RWPE2 (cell line): ENCODE data around the gene CHAC1.

Source experiments
- ATAC-seq: fragments of 200-7000 bp; cut with Tn5 transposase; 3 replicates; pipeline ENCODE4 v1.9.1; 2021; ENCODE audit warnings: low read depth
- DNase-seq: peaks from one replicate; pipeline ENCODE4 v3.0.0-alpha.2; 2020; ENCODE audit warnings: low spot score
- H3K27ac ChIP-seq: fragments of 450-650 bp; 2 replicates; pipeline ENCODE4 v1.5.1; 2017; ENCODE audit warnings: mild to moderate bottlenecking; ENCODE audit not compliant: poor library complexity, severe bottlenecking
- H3K27me3 ChIP-seq: fragments of 250-450 bp; sonication (Bioruptor Pico); 2 replicates; pipeline ENCODE4 v1.5.1; 2021; ENCODE audit warnings: mild to moderate bottlenecking, moderate library complexity; ENCODE audit not compliant: insufficient read depth, poor library complexity, severe bottlenecking
- H3K36me3 ChIP-seq: fragments of 250-450 bp; sonication (Bioruptor Pico); 2 replicates; pipeline ENCODE4 v1.5.1; 2020; ENCODE audit warnings: low read depth, mild to moderate bottlenecking, moderate library complexity
- H3K4me1 ChIP-seq: fragments of 250-450 bp; sonication (Bioruptor Pico); 2 replicates; pipeline ENCODE4 v1.5.1; 2021; ENCODE audit warnings: mild to moderate bottlenecking, moderate library complexity; ENCODE audit not compliant: insufficient read depth, poor library complexity, severe bottlenecking
- H3K4me3 ChIP-seq: fragments of 250-450 bp; sonication (Bioruptor Pico); 2 replicates; pipeline ENCODE4 v1.5.1; 2021; ENCODE audit warnings: mild to moderate bottlenecking, moderate library complexity; ENCODE audit not compliant: severe bottlenecking
- H3K9me3 ChIP-seq: fragments of 250-450 bp; sonication (Bioruptor Pico); 2 replicates; pipeline ENCODE4 v1.5.1; 2021; ENCODE audit warnings: mild to moderate bottlenecking, moderate library complexity; ENCODE audit not compliant: severe bottlenecking
- CTCF ChIP-seq: fragments of 450-650 bp; IDR thresholded peaks from one replicate; pipeline ENCODE4 v1.5.1; 2017; ENCODE audit warnings: mild to moderate bottlenecking, moderate library complexity; ENCODE audit not compliant: poor library complexity, severe bottlenecking

The CHAC1 gene

DNA sequence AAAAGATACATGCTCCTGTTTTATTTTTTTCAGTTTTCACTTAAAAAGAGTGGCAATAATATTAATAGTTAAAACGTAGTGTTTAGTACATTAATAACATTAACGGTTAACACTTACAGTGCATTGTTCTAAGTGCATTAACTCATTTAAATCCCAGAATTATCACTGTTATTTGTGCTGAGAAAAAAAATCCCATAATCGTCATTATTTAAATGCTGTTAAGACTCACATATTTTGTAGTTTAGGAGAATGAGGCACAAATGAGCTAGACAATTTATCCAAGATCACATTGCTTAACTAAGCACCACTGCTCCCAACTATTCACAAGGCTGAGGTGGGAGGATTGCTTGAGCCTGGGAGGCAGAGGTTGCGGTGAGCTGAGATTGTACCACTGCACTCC, 34.9 kb downstream of the CHAC1 start:
- DNase-seq, result no peak
- Histone ChIP-seq H3K36me3 (peaks cover 88% of the 10 kb centered on the region), H3K27ac (no peak overlapping the region), H3K4me3 (no peak overlapping the region), H3K27me3 (no peaks in the 10 kb centered on the region), H3K9me3 (no peaks in the 10 kb centered on the region), H3K4me1 (no peaks in the 10 kb centered on the region)
- no peak for TF ChIP-seq CTCF
- no peak for ATAC-seq

- TF ChIP-seq CTCF, result no peak
- Histone ChIP-seq H3K27me3 (no peaks in the 10 kb centered on the region), H3K9me3 (no peaks in the 10 kb centered on the region), H3K36me3 (peaks cover 88% of the 10 kb centered on the region), H3K27ac (no peak overlapping the region), H3K4me3 (no peak overlapping the region), H3K4me1 (no peaks in the 10 kb centered on the region)
- no peak for DNase-seq
- no peak for ATAC-seq
Observed at GRCh38 chr15:40990080-40990479, 36.8 kb downstream of the CHAC1 start.

DNA sequence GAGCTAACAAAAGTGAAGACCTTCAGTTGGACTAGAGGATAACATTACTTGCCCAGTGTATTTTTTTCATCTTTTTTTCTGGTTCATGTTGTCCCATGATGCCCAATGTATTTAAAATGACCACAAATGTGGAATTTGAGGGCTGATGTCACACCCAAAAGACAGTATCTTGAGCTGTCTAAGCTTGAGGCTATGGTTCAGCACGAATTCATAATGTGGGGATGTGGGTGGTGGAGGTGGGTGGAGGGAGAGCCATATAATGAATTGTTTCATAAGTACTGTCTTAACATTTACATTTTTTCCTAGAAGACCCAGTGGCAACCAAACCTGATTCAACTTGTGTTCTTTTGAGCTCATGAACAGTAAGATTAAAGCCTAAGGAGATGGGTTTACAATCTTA, 37.5 kb downstream of the CHAC1 start:
- peaks cover 88% of the 10 kb centered on the region for H3K36me3 ChIP-seq
- no peak for TF ChIP-seq CTCF
- no peaks in the 10 kb centered on the region for H3K27me3 ChIP-seq
- H3K4me1 ChIP-seq, result no peaks in the 10 kb centered on the region
- H3K4me3 ChIP-seq, result no peak overlapping the region
- H3K27ac ChIP-seq, result no peak overlapping the region
- H3K9me3 ChIP-seq, result no peaks in the 10 kb centered on the region
- ATAC-seq (no peak), DNase-seq (no peak)

GRCh38 chr15:40991355-40991754, 38.1 kb downstream of the CHAC1 start:
- Histone ChIP-seq H3K4me1 (no peaks in the 10 kb centered on the region), H3K4me3 (no peak overlapping the region), H3K9me3 (no peaks in the 10 kb centered on the region), H3K27me3 (no peaks in the 10 kb centered on the region), H3K27ac (no peak overlapping the region), H3K36me3 (peaks cover 88% of the 10 kb centered on the region)
- TF ChIP-seq CTCF, result no peak
- ATAC-seq (no peak), DNase-seq (no peak)

DNA sequence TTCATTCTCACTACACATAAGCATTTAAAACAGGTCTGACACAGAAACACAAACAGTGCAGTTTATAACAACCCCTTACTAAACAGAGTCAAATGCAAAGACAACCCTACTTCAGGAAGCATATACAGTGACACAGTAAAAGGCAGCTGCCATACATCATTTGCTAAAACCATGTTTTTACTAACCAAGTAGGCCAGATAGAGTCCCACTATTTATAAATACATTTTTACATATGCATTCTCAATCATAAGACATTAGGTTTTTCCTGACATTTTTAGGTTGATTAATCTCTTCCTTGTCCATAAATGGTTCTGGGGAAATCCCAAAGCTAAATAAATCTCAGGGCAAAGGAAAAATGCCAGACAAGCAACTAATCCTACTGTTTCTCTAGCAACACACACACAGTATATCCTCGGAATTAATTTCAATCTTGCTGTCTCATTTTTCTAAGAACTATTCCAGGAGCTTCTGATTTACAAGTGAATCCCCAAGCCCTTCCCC, 39.0 kb downstream of the CHAC1 start:
- TF ChIP-seq CTCF, result no peak
- no peak for DNase-seq
- Histone ChIP-seq H3K36me3 (peaks cover 88% of the 10 kb centered on the region), H3K4me1 (no peaks in the 10 kb centered on the region), H3K27ac (no peak overlapping the region), H3K9me3 (no peaks in the 10 kb centered on the region), H3K4me3 (no peak overlapping the region), H3K27me3 (no peaks in the 10 kb centered on the region)
- no peak for ATAC-seq
